H1 (cell line): Measurements from ENCODE around the gene PSIP1. TPM values are rescaled to one million over a fixed set of nuclear protein-coding genes. Genes with fewer than 3 reads are reported as not detected.

ENCODE experiments used
- CTCF ChIA-PET: fragments of 300-600 bp; sonication (Branson Sonifier 250); formaldehyde crosslinking; loops from one replicate; lab custom pipeline; 2021; ENCODE audit not compliant: partially characterized antibody; lab: Charles Lee
- POLR2A ChIA-PET: fragments of 300-600 bp; sonication (Branson Sonifier 250); formaldehyde crosslinking; loops from one replicate; lab custom pipeline; 2021; ENCODE audit warnings: inconsistent platforms; ENCODE audit not compliant: partially characterized antibody; lab: Charles Lee
- DNase-seq, 2 experiments: peaks; one replicate each; pipeline versions ENCODE4 v3.0.0 to v3.0.0-alpha.2; 2010 to 2022; ENCODE audit warnings: low spot score in 2 of 2, low read depth in 1 of 2, mixed read lengths in 1 of 2
- FAIRE-seq: peaks from 2 replicates; lab custom pipeline; 2011; peaks lifted over from hg19 to GRCh38; lab: Jason Lieb, UNC
- H2AFZ ChIP-seq: 2 replicates; pipeline ENCODE4 v1.8.1; 2012; ENCODE audit warnings: low read length, inconsistent platforms
- H2AK5ac ChIP-seq: 2 replicates; pipeline ENCODE4 v1.6.1; 2013; ENCODE audit warnings: low read depth, low read length
- H2BK120ac ChIP-seq: replicated peaks from 2 replicates; pipeline ENCODE3; 2013; ENCODE audit warnings: low read depth, low read length, inconsistent platforms
- H2BK12ac ChIP-seq: 2 replicates; pipeline ENCODE4 v1.6.1; 2013; ENCODE audit warnings: low read depth, low read length
- H2BK15ac ChIP-seq: 2 replicates; pipeline ENCODE4 v1.6.1; 2013; ENCODE audit warnings: low read length
- H2BK20ac ChIP-seq: 2 replicates; pipeline ENCODE4 v1.6.1; 2013; ENCODE audit warnings: low read length
- H2BK5ac ChIP-seq: 2 replicates; pipeline ENCODE4 v1.6.1; 2013; ENCODE audit warnings: low read depth, low read length
- H3K14ac ChIP-seq: 2 replicates; pipeline ENCODE4 v1.6.1; 2013; ENCODE audit warnings: inconsistent platforms; ENCODE audit not compliant: insufficient read length
- H3K18ac ChIP-seq: 2 replicates; pipeline ENCODE4 v1.6.1; 2013; ENCODE audit warnings: low read length; ENCODE audit errors: extremely low read depth
- H3K23ac ChIP-seq: 2 replicates; pipeline ENCODE4 v1.6.1; 2013; ENCODE audit warnings: inconsistent platforms; ENCODE audit not compliant: insufficient read length
- H3K23me2 ChIP-seq: 2 replicates; pipeline ENCODE4 v1.6.1; 2013; ENCODE audit warnings: low read depth, low read length
- H3K27ac ChIP-seq: 2 replicates; pipeline ENCODE4 v1.6.1; 2011; ENCODE audit warnings: low read depth, low read length, inconsistent platforms
- H3K27me3 ChIP-seq, 4 experiments: replicated peaks in 1 of 4; 1 replicate in 1 of 4; 2 replicates in 3 of 4; pipeline versions ENCODE4 v1.6.1 to v1.8.1; 2011 to 2013; ENCODE audit warnings: low read length in 3 of 4, mild to moderate bottlenecking in 3 of 4, inconsistent platforms in 2 of 4, mixed read lengths in 2 of 4, moderate library complexity in 1 of 4; ENCODE audit not compliant: control insufficient read depth in 3 of 4, insufficient read depth in 3 of 4; ENCODE audit errors: extremely low read depth in 1 of 4
- H3K36me3 ChIP-seq, 4 experiments: 2 replicates each; pipeline versions ENCODE4 v1.6.1 to v1.8.1; 2011 to 2013; ENCODE audit warnings: mild to moderate bottlenecking in 4 of 4, low read length in 3 of 4, moderate library complexity in 2 of 4, control low read depth in 1 of 4, inconsistent platforms in 1 of 4; ENCODE audit not compliant: insufficient read depth in 4 of 4, control insufficient read depth in 2 of 4
- H3K4ac ChIP-seq: replicated peaks from 2 replicates; pipeline ENCODE3; 2013; ENCODE audit warnings: low read length, low read depth, mixed read lengths, inconsistent platforms; ENCODE audit not compliant: insufficient read length
- H3K4me1 ChIP-seq, 4 experiments: replicated peaks in 1 of 4; 1 replicate in 1 of 4; 2 replicates in 3 of 4; pipeline versions ENCODE4 v1.6.1 to v1.8.1; 2011 to 2013; ENCODE audit warnings: low read length in 3 of 4, inconsistent platforms in 2 of 4, mixed read lengths in 1 of 4; ENCODE audit not compliant: insufficient read depth in 4 of 4, control insufficient read depth in 3 of 4
- H3K4me2 ChIP-seq, 2 experiments: 2 replicates each; pipeline versions ENCODE4 v1.6.1 to v1.8.1; 2011 to 2013; ENCODE audit warnings: low read depth in 2 of 2, low read length in 2 of 2, control low read depth in 1 of 2, inconsistent platforms in 1 of 2, mild to moderate bottlenecking in 1 of 2; ENCODE audit not compliant: insufficient read depth in 1 of 2
- H3K4me3 ChIP-seq, 4 experiments: fragments of 200-600, 300-600 bp in 1 of 4; sonication (generic), shearing (Covaris generic), sonication (Bioruptor Twin) in 1 of 4; 2 replicates each; pipeline versions ENCODE4 v1.5.1 to v1.8.1; 2011 to 2016; ENCODE audit warnings: low read length in 4 of 4, low read depth in 3 of 4, control low read depth in 2 of 4, inconsistent platforms in 2 of 4, mild to moderate bottlenecking in 2 of 4, mixed read lengths in 1 of 4, moderate library complexity in 1 of 4; ENCODE audit not compliant: insufficient read depth in 2 of 4; ENCODE audit errors: extremely low read depth in 1 of 4
- H3K56ac ChIP-seq: replicated peaks from 2 replicates; pipeline ENCODE3; 2013; ENCODE audit warnings: low read depth, mild to moderate bottlenecking, mixed read lengths, low read length, inconsistent platforms; ENCODE audit not compliant: insufficient read length
- H3K79me1 ChIP-seq: 2 replicates; pipeline ENCODE4 v1.6.1; 2013; ENCODE audit warnings: low read depth, low read length, control low read depth
- H3K79me2 ChIP-seq, 2 experiments: 2 replicates each; pipeline versions ENCODE4 v1.6.1 to v1.8.1; 2012 to 2013; ENCODE audit warnings: low read length in 2 of 2, mild to moderate bottlenecking in 2 of 2, inconsistent platforms in 1 of 2; ENCODE audit not compliant: insufficient read depth in 2 of 2, control insufficient read depth in 1 of 2
- H3K9ac ChIP-seq, 4 experiments: replicated peaks in 1 of 4; 1 replicate in 1 of 4; 2 replicates in 3 of 4; pipeline versions ENCODE4 v1.6.1 to v1.8.1; 2011 to 2013; ENCODE audit warnings: low read depth in 3 of 4, low read length in 3 of 4, control low read depth in 2 of 4, mild to moderate bottlenecking in 2 of 4, moderate library complexity in 2 of 4, inconsistent platforms in 1 of 4; ENCODE audit errors: extremely low read depth in 1 of 4
- H3K9me3 ChIP-seq, 2 experiments: 2 replicates each; pipeline versions ENCODE4 v1.6.1 to v1.8.1; 2012 to 2013; ENCODE audit warnings: mild to moderate bottlenecking in 2 of 2, moderate library complexity in 2 of 2, control low read depth in 1 of 2, inconsistent platforms in 1 of 2, low read depth in 1 of 2, low read length in 1 of 2, mixed read lengths in 1 of 2; ENCODE audit not compliant: insufficient read depth in 2 of 2
- H4K20me1 ChIP-seq, 2 experiments: replicated peaks in 1 of 2; 2 replicates each; pipeline versions ENCODE3 to v1.8.1; 2011 to 2013; ENCODE audit warnings: inconsistent platforms in 2 of 2, low read length in 2 of 2, mild to moderate bottlenecking in 1 of 2; ENCODE audit not compliant: insufficient read depth in 2 of 2, control insufficient read depth in 1 of 2
- H4K5ac ChIP-seq: 2 replicates; pipeline ENCODE4 v1.6.1; 2013; ENCODE audit warnings: low read length, low read depth, mixed read lengths, inconsistent platforms; ENCODE audit not compliant: insufficient read length
- H4K8ac ChIP-seq: 2 replicates; pipeline ENCODE4 v1.8.0; 2013; ENCODE audit warnings: mild to moderate bottlenecking, moderate library complexity, low read length, inconsistent platforms; ENCODE audit not compliant: insufficient read depth; ENCODE audit errors: extremely low read depth
- H4K91ac ChIP-seq: replicated peaks from 2 replicates; pipeline ENCODE3; 2013; ENCODE audit warnings: low read length, mixed read lengths, inconsistent platforms; ENCODE audit not compliant: insufficient read length
- BRCA1 ChIP-seq: IDR thresholded peaks from 2 replicates; pipeline ENCODE4 v1.6.1; 2012; ENCODE audit warnings: low read depth, low read length, improper control_type of control experiment
- EGR1 ChIP-seq: IDR thresholded peaks from 2 replicates; pipeline ENCODE4 v1.6.1; 2011; ENCODE audit warnings: low read depth, low read length, borderline replicate concordance
- EP300 ChIP-seq, 2 experiments: IDR thresholded peaks; 1 replicate in 1 of 2; 2 replicates in 1 of 2; pipeline ENCODE4 v1.6.1; 2011 to 2012; ENCODE audit warnings: low read depth in 2 of 2, low read length in 2 of 2, mild to moderate bottlenecking in 2 of 2, borderline replicate concordance in 1 of 2, inconsistent platforms in 1 of 2, moderate library complexity in 1 of 2
- KDM1A ChIP-seq: fragments of 200-600, 300-600 bp; sonication (generic); IDR thresholded peaks from 2 replicates; pipeline ENCODE4 v1.7.1; 2016; ENCODE audit warnings: mild to moderate bottlenecking, low read length, borderline replicate concordance
- KDM5A ChIP-seq: fragments of 200-600 bp; IDR thresholded peaks from 2 replicates; pipeline ENCODE4 v1.7.1; 2012; ENCODE audit warnings: mild to moderate bottlenecking, low read length, inconsistent platforms, mixed read lengths
- PHF8 ChIP-seq: fragments of 200-600 bp; sonication (generic); conservative IDR thresholded peaks from 2 replicates; pipeline ENCODE4 v1.7.1; 2012; ENCODE audit warnings: low read depth, mild to moderate bottlenecking, inconsistent platforms, low read length, moderate library complexity
- SRF ChIP-seq: IDR thresholded peaks from 2 replicates; pipeline ENCODE4 v1.6.1; 2011; ENCODE audit warnings: mild to moderate bottlenecking, low read depth, low read length, moderate library complexity
- TAF1 ChIP-seq: IDR thresholded peaks from 2 replicates; pipeline ENCODE4 v1.6.1; 2011; ENCODE audit warnings: mild to moderate bottlenecking, low read depth, low read length
- YY1 ChIP-seq: IDR thresholded peaks from 2 replicates; pipeline ENCODE4 v1.6.1; 2011; ENCODE audit warnings: low read depth, mild to moderate bottlenecking, low read length
- WGBS, 2 experiments: shearing (Covaris generic) in 1 of 2; methylation state at CpG; one replicate each; pipeline versions ENCODE4 v1.1.6 to v1.1.7; 2013 to 2015; ENCODE audit warnings: low lambda C conversion rate in 2 of 2, mixed read lengths in 2 of 2, inconsistent platforms in 1 of 2, low coverage in 1 of 2, missing lambda C conversion rate in 1 of 2; ENCODE audit not compliant: insufficient replicate concordance in 2 of 2, insufficient coverage in 1 of 2, insufficient read length in 1 of 2; ENCODE audit errors: extremely low coverage in 1 of 2, missing lambda C conversion rate in 1 of 2; 5-methylcytosine and 5-hydroxymethylcytosine counted together
- polyA plus RNA-seq, 7 experiments: library from polyadenylated mRNA; depleted of rRNA in 3 of 7; stranded (reverse) in 5 of 7; unstranded in 2 of 7; fragments of >200 nt in 5 of 7; fragments of 200-250 nt in 2 of 7; gene quantifications; 1 replicate in 5 of 7; 2 replicates in 1 of 7; 4 replicates in 1 of 7; pipeline versions ENCODE4 v1.2.1 to v1.2.3, GENCODE V29; 2011 to 2013; ENCODE audit warnings: missing spikeins in 2 of 7, mixed read lengths in 2 of 7
- total RNA-seq: library from RNA; stranded (reverse); fragmentation: NEBNext Ultra II Directional; extraction: Animal tissue kit (Norgen Biotek cat#: 25700); gene quantifications from 2 replicates; pipeline ENCODE4 v1.2.1, GENCODE V29; 2021
- TF ChIP-seq, protein P1 (sequence below): IDR thresholded peaks from 2 replicates; pipeline ENCODE4 v1.6.1; 2011; ENCODE audit warnings: low read depth, mild to moderate bottlenecking, low read length; ENCODE audit not compliant: insufficient read depth

Gene PSIP1
- total and polyA plus RNA-seq, 2 of the 8 experiments (the other 6 are each of a cell fraction or from before 2014, with no cell fraction given): 63.3 to 387 TPM

DNA sequence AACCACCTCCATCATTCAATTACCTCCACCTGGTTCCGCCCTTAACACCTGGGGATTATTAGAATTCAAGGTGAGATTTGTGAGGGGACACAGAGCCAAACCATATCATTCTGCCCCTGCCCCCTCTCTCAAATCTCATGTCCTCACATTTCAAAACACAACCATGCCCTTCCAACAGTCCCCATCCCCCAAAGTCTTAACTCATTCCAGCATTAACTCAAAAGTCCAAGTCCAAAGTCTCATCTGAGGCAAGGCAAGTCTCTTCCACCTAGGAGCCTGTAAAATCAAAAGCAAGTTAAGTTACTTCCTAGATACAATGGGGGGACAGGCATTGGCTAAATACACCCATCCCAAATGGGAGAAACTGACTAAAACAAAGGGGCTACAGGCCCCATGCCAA is 18.8 kb downstream of the PSIP1 start:
- no peak overlapping the region for H3K18ac ChIP-seq
- no peak overlapping the region for H3K56ac ChIP-seq
- CTCF ChIA-PET: no interaction called here
- no peak overlapping the region for H4K91ac ChIP-seq
- H3K27ac ChIP-seq: no peak overlapping the region
- peaks cover 5 to 10% of the 10 kb centered on the region in 2 experiments for H4K20me1 ChIP-seq
- H3K4me3 ChIP-seq: no peak overlapping the region
- H3K36me3 ChIP-seq: peaks cover 6 to 94% (median 46%) of the 10 kb centered on the region in 4 experiments
- peaks cover 0 to 2% (median 0%) of the 10 kb centered on the region in 4 experiments; a peak in 1 of 7 replicates for H3K4me1 ChIP-seq
- 94% methylated on average over 1 of the region's 1 CpG; no CpG with 5 or more reads in 1 of the 2 experiments for WGBS, 2 experiments
- H2BK12ac ChIP-seq: no peak overlapping the region
- no peak for FAIRE-seq
- peaks cover 16% of the 10 kb centered on the region in 2 experiments for H3K9me3 ChIP-seq
- H3K27me3 ChIP-seq: no peaks in the 10 kb centered on the region
- H2BK120ac ChIP-seq: no peak overlapping the region
- TF ChIP-seq SRF (no peak), YY1 (no peak), PHF8 (no peak), KDM1A (no peak), TAF1 (no peak), BRCA1 (no peak), EGR1 (no peak), EP300 (IDR thresholded peaks at IDR 0.05; ENCODE audit: borderline replicate concordance in 1 of 2, low read depth in 2 of 2, low read length in 2 of 2) (no peak), KDM5A (no peak)
- TF ChIP-seq, protein P1, sequence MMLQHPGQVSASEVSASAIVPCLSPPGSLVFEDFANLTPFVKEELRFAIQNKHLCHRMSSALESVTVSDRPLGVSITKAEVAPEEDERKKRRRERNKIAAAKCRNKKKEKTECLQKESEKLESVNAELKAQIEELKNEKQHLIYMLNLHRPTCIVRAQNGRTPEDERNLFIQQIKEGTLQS: no peak
- TF ChIP-seq, all 59 proteins: peak for 0
- Histone ChIP-seq H3K14ac (no peak overlapping the region), H2BK15ac (no peak overlapping the region), H3K79me1 (peaks cover 4% of the 10 kb centered on the region; the same call in 1 of the 2 replicates), H3K4ac (no peak overlapping the region), H3K9ac (no peak overlapping the region), H2BK20ac (no peak overlapping the region), H3K79me2 (peaks cover 12 to 92% of the 10 kb centered on the region in 2 experiments; a peak in 3 of 4 replicates), H4K8ac (no peak overlapping the region), H4K5ac (no peak overlapping the region), H3K23me2 (no peaks in the 10 kb centered on the region), H2AFZ (no peak overlapping the region), H2AK5ac (no peak overlapping the region), H3K23ac (no peak overlapping the region), H2BK5ac (no peak overlapping the region), H3K4me2 (no peak overlapping the region)
- POLR2A ChIA-PET: interaction anchor here (0.9 to 1.2 kb wide), 3 partner anchors 12 to 20 kb away, joined by 3 to 7 read pairs (median 5); no protein-coding TSS in a partner anchor
- DNase-seq: no peak
